Aorta (tissue), 5 donors: Measurements from ENCODE around the gene DYRK1A. TPM values are rescaled to one million over a fixed set of nuclear protein-coding genes. Genes with fewer than 3 reads are reported as not detected.
A peak's percentile ranks its signal among the peaks of the same experiment; 100 is the strongest.

Experiments
- ATAC-seq: fragments of 200-7000 bp; cut with Tn5 transposase; one replicate; pipeline ENCODE4 v1.9.1; 2022; ENCODE audit warnings: moderate library complexity; ENCODE audit not compliant: low FRiP score
- DNase-seq, 2 donors: peaks; one replicate each; pipeline ENCODE4 v3.0.0-alpha.2; 2020
- H3K27ac ChIP-seq, 2 donors: one replicate each; pipeline ENCODE4 v1.5.1; 2013; ENCODE audit warnings: low read length in 2 of 2, mild to moderate bottlenecking in 2 of 2, moderate library complexity in 2 of 2, control low read depth in 1 of 2, inconsistent platforms in 1 of 2, low read depth in 1 of 2
- H3K27me3 ChIP-seq, 2 donors: one replicate each; pipeline ENCODE4 v1.6.1; 2013; ENCODE audit warnings: control low read depth in 1 of 2, low read length in 1 of 2, mild to moderate bottlenecking in 1 of 2, moderate library complexity in 1 of 2; ENCODE audit not compliant: insufficient read depth in 2 of 2, control insufficient read depth in 1 of 2
- H3K36me3 ChIP-seq, 2 donors: one replicate each; pipeline ENCODE4 v1.6.1; 2013; ENCODE audit warnings: control low read depth in 1 of 2, low read length in 1 of 2, mild to moderate bottlenecking in 1 of 2; ENCODE audit not compliant: insufficient read depth in 2 of 2, control insufficient read depth in 1 of 2
- H3K4me1 ChIP-seq, 2 donors: one replicate each; pipeline ENCODE4 v1.6.1; 2013; ENCODE audit warnings: low read length in 2 of 2, control low read depth in 1 of 2, mild to moderate bottlenecking in 1 of 2, moderate library complexity in 1 of 2; ENCODE audit not compliant: insufficient read depth in 2 of 2, control insufficient read depth in 1 of 2
- H3K4me3 ChIP-seq, 2 donors: one replicate each; pipeline ENCODE4 v1.5.1; 2013; ENCODE audit warnings: low read length in 2 of 2, control low read depth in 1 of 2, mild to moderate bottlenecking in 1 of 2
- H3K9me3 ChIP-seq: one replicate; pipeline ENCODE4 v1.6.1; 2013; ENCODE audit warnings: mild to moderate bottlenecking, low read length; ENCODE audit not compliant: control insufficient read depth
- WGBS, 2 donors: extraction: QIAGEN DNeasy Blood & Tissue Kit; methylation state at CpG; one replicate each; pipeline ENCODE4 v1.1.7; 2013; 5-methylcytosine and 5-hydroxymethylcytosine counted together
- intact Hi-C, 2 donors: fragments of 100-400 bp; cut with DNase I; formaldehyde crosslinking; loops; one replicate each; pipeline versions ENCODE4 v1.14.2 to v1.15.0; 2022
- polyA plus RNA-seq, 2 donors: library from polyadenylated mRNA; stranded (reverse); fragments of 200-250 nt; gene quantifications; one replicate each; pipeline ENCODE4 v1.2.3, GENCODE V29; 2013
- total RNA-seq, 2 donors: library from RNA; stranded (reverse); fragmentation: NEBNext Ultra II Directional; extraction: Animal tissue kit (Norgen Biotek cat#: 25700); gene quantifications; one replicate each; pipeline ENCODE4 v1.2.1, GENCODE V29; 2021
- donor health status: healthy with polysubstance abuse.
- donor health status: Bipolar disorder and iron deficiency.
- donor health status: DM: no; HTN: no; CAD: no.
- donor health status: DM: no; HTN: no; CAD: no.
- donor health status: DM: yes; HTN: yes; CAD: no.

The DYRK1A gene
- total and polyA plus RNA-seq, 4 donors = 8.8 to 76.6 (median 45.8) TPM

DNA sequence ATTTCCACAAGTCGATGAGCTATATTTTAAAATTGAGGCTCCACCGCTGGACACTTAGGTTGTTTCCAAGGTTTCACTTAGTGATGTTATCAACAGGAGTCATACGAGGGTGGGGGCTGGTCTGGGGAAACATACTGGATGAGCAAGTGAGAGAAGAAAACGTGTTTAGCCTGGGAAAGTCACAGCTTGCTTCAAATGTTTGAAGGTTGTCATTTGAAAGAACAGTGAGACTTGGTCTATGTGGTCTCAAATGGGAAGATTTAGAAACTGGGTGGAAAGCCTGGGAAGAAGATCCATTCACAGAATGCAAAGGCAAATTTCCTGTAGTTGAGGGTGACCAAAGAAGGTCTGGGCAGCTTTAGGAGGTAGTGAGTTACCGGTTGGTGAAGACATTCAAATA lies 9.9 kb upstream of the DYRK1A start:
- Histone ChIP-seq H3K4me1 (no peaks in the 10 kb centered on the region), H3K27ac (no peak overlapping the region), H3K27me3 (peaks cover 0 to 2% of the 10 kb centered on the region in 2 donors), H3K36me3 (no peaks in the 10 kb centered on the region), H3K4me3 (no peak overlapping the region), H3K9me3 (no peaks in the 10 kb centered on the region)
- 74 to 75% methylated on average over 5 of the region's 5 CpGs for WGBS, 2 donors
- intact Hi-C loops = no loop called here
- ATAC-seq (no peak), DNase-seq (no peak)

DNA sequence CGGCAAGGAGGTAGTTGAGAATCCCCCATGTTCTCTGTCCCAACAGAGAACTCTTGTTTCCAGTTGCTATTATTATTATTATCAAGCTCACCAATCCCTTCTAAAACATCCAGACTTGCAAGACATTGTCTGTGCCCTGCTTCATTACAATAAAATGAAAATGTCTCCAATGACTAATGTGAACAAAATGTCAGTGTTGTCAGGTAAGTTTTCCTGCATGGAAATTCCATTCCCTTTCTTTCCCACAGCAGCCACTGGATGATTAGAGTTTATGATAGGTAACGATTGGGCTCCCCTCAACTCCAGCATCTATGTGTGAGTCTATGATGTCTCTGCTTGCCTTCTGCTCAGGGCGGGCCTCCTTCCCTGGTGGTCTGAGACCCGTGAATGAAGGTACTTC lies 8.9 kb upstream of the DYRK1A start:
- 66 to 78% methylated on average over 4 of the region's 4 CpGs for WGBS, 2 donors
- no peak overlapping the region for H3K27ac ChIP-seq
- no peaks in the 10 kb centered on the region for H3K36me3 ChIP-seq
- peaks cover 0 to 2% of the 10 kb centered on the region in 2 donors for H3K27me3 ChIP-seq
- ATAC-seq (no peak), DNase-seq (no peak)
- intact Hi-C loops = no loop called here
- no peak overlapping the region for H3K4me3 ChIP-seq
- H3K4me1 ChIP-seq = no peaks in the 10 kb centered on the region
- no peaks in the 10 kb centered on the region for H3K9me3 ChIP-seq

DNA sequence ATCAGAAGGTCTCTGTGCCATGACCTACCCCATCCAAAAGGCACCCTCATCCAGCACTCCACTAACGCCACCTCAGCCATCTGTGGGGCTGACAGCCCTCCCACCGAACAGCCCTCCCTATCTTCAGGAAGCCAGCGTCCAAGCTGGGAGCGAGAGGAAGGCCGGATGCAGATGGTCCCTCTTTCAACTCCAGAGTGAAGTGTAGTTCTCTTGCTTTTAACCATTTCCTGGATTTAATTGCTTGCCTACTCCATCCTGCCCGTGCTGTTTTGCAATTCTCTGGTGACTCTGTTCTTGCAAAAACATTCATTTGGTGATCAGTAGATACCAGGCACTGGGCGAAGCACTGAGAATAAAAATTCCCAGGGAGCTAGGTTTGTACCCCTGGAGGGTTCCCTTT lies 8.2 kb upstream of the DYRK1A start:
- no peaks in the 10 kb centered on the region for H3K36me3 ChIP-seq
- H3K4me3 ChIP-seq = no peak overlapping the region
- intact Hi-C loops = no loop called here
- no peaks in the 10 kb centered on the region for H3K9me3 ChIP-seq
- no peaks in the 10 kb centered on the region for H3K27me3 ChIP-seq
- ATAC-seq = no peak
- WGBS, 2 donors = 34 to 43% methylated on average over 7 of the region's 7 CpGs
- H3K27ac ChIP-seq = no peak overlapping the region
- H3K4me1 ChIP-seq = no peaks in the 10 kb centered on the region
- no peak for DNase-seq

DNA sequence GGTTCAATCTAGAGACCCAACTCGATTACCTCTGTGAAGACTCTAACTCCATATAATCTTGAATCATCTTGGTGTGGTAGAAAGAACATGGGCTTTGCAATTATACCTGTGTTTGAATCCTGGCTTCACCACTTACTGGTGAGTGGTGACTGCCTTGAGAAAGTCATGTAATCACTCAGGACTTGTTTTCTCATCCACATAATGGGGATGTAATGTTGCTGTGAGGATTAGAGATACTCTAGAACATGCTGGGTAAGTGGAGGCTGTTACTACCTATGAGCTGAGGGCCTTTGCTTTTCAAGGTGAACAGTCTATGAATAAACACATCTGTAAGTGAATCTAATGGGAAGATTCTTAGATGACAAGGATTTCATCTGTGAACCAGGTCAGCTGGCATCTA lies 2.6 kb upstream of the DYRK1A start:
- Histone ChIP-seq H3K27ac (peak overlapping the region in 1 of 2 donors; percentile 29), H3K4me3 (no peak overlapping the region), H3K27me3 (no peaks in the 10 kb centered on the region), H3K36me3 (no peaks in the 10 kb centered on the region), H3K9me3 (no peaks in the 10 kb centered on the region), H3K4me1 (no peaks in the 10 kb centered on the region)
- ATAC-seq = no peak
- DNase-seq = no peak
- intact Hi-C loops = loop anchor here in 1 of 2 donors (2.0 kb wide), 2 partner anchors 25 to 95 kb away; no protein-coding TSS in a partner anchor
- 99 to 100% methylated on average over 1 of the region's 1 CpG for WGBS, 2 donors

DNA sequence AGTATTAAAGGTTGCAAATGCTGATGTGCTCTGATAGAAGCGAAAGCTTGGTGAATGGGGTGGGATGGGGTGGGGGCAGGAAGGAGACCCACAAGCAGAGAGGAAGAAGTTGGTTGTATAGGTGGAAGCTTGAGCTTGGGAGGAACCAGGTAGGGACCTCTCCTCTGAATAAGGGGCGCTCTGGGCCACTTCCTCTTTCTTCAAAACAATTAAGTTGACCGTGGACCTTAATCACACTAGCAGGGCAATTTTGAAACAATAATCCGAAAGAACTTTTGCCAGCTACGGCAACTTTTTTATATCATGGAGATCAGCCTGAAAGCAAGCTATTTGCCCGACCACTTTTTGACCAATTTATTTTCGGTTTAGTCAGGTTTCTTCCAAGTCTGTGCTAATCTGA lies 1.9 kb upstream of the DYRK1A start:
- WGBS, 2 donors = 59 to 67% methylated on average over 7 of the region's 7 CpGs
- no peak overlapping the region for H3K4me3 ChIP-seq
- no peaks in the 10 kb centered on the region for H3K9me3 ChIP-seq
- intact Hi-C loops = loop anchor here (2.0 to 5.0 kb wide), 5 partner anchors 26 to 292 kb away; partner anchors contain the start of genes PIGP (in 1 of the 2) and TTC3 (in 1 of the 2)
- H3K27ac ChIP-seq = peak overlapping the region; percentile 44 to 94
- H3K36me3 ChIP-seq = no peaks in the 10 kb centered on the region
- no peaks in the 10 kb centered on the region for H3K4me1 ChIP-seq
- DNase-seq (no peak), ATAC-seq (no peak)
- H3K27me3 ChIP-seq = no peaks in the 10 kb centered on the region

DNA sequence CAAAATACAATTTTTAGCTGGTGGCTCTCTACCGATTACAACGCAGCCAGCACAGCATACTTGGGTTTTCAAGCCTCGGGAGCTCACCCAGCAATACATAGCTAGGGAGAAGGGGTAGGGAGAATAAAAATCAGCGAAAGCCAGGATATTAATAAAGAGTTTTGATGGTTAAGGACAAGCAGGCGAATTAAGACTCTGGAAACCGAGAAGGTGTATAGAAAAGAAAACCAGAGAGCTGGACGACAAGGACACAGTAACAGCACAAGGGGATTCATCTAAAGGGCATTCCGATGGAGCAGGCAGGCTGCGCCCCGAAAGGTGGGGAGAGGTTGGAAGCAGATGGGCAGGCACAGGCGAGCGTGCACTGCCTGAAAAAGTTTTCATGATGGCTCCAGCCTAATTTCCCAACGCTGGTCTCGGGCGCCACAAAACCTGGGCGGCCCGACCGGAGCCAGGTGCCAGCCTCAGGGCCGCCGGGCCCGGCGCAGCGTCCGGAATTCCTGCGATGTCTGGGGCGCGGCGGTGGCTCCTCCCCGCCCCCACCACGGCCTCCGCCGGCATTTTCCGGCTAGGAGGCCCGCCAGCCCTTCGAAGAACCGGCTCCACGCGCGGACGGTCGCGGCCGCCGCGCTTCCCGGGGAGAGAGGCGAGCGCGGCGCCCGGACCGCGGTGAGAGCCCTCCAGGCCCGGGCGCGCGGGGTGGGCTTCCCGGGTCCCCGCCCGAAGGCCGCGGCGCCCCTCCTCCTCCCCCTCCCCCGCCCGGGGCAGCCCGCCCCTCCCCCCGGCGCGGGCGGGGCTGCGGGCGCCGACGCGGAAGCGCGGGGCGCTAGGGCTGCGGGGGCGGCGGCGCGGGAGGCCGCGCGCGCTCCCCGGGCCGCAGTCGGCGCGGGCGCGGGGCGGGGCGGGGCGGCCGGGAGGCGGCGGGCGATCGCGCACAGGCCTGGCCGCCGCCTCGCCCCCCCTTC lies 774 bp upstream of the DYRK1A start:
- ATAC-seq (peak; percentile 58), DNase-seq (peak; percentile 79 to 92)
- Histone ChIP-seq H3K9me3 (no peaks in the 10 kb centered on the region), H3K27ac (peak overlapping the region; percentile 94 to 99), H3K27me3 (no peaks in the 10 kb centered on the region), H3K4me1 (peaks cover 0 to 1% of the 10 kb centered on the region in 2 donors), H3K4me3 (peak overlapping the region; percentile 66 to 98), H3K36me3 (no peaks in the 10 kb centered on the region)
- intact Hi-C loops = loop anchor here (1.0 to 5.0 kb wide), 6 partner anchors 27 to 293 kb away; partner anchors contain the start of genes PIGP (in 1 of the 2), TTC3 (in 1 of the 2) and VPS26C (in 1 of the 2)
- WGBS, 2 donors = 0 to 1% methylated on average over 32 to 106 of the region's 106 CpGs

DNA sequence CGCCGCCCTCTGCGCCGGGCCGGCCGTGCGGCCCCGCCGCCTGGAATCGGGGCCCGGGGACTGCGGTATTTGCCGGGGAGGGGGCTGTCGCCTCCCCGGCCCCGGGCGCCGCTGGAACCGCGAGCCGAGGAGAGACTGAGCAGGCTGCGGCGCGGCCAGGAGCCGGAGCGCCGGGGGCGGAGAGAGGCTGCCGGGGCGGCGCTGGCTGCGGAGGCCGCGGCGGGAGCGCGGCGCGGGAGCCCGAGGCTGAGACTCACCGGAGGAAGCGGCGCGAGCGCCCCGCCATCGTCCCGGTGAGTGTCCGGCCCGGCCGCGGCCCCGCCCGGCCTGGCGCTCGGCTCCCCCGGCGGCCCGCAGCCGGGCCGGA lies 746 bp downstream of the DYRK1A start:
- Histone ChIP-seq H3K4me1 (peaks cover 0 to 1% of the 10 kb centered on the region in 2 donors), H3K27me3 (no peaks in the 10 kb centered on the region), H3K4me3 (peak overlapping the region; percentile 96 to 98), H3K27ac (peak overlapping the region; percentile 99), H3K9me3 (no peaks in the 10 kb centered on the region), H3K36me3 (no peaks in the 10 kb centered on the region)
- ATAC-seq (no peak), DNase-seq (no peak)
- 0 to 1% methylated on average over 30 to 61 of the region's 61 CpGs for WGBS, 2 donors
- intact Hi-C loops = loop anchor here (2.0 to 5.0 kb wide), 4 partner anchors 29 to 295 kb away; partner anchors contain the start of genes PIGP (in 1 of the 2) and TTC3 (in 1 of the 2)

DNA sequence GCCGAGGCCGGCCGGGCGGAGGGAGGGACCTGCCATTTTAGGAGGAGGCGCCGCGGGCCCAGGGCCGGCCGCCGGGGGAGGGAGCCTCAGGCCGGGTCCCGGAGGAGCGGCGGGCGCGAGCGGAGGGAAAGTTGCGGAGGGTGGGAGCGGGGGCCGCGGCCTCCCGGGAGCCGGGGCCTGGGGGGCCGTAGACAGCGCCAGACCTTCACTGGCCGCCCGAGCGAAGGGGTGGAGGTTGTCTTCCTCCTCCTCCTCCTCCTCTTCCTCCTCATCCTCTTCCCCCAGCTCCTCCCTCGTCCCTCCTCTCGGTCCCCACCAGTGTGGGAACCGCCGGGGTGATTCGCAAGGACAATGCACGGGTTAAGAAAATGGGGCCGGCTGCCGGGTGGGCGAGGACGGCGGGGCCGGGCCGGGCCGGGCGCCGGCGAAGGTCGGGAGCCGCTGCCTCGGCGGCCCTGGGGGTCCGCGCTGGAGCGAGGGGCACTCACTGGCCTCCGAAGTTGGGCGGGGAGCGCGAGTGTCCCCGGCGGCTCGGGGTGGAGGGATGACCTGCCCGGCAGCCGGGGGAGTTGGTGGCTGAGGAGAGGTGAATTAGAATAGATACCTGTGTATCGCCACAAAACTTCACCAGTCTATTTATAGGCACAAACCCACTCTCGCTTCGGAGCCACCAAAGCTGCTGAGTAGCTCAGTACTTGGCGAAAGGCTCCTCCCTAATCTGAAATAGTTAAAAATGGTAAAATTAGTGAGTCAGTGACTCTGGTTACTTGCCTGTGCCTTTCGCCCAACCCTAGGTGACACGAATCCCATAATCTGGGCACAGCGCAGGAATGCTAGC lies 1.3 kb downstream of the DYRK1A start:
- Histone ChIP-seq H3K36me3 (no peaks in the 10 kb centered on the region), H3K27ac (peak overlapping the region; percentile 99), H3K4me3 (peak overlapping the region; percentile 96 to 98), H3K4me1 (peaks cover 0 to 2% of the 10 kb centered on the region in 2 donors), H3K9me3 (no peaks in the 10 kb centered on the region), H3K27me3 (no peaks in the 10 kb centered on the region)
- ATAC-seq (peak; percentile 16), DNase-seq (peak; percentile 67 to 85)
- intact Hi-C loops = loop anchor here (2.0 to 5.0 kb wide), 4 partner anchors 29 to 296 kb away; partner anchors contain the start of genes PIGP (in 1 of the 2) and TTC3 (in 1 of the 2)
- WGBS, 2 donors = 0 to 1% methylated on average over 65 to 68 of the region's 68 CpGs
